IMR-90 (cell line): ENCODE measurements around the gene TNFRSF1B.

Experiments used
- CTCF ChIP-seq: conservative IDR thresholded peaks from 2 replicates; pipeline ENCODE4 v1.5.1; 2012; ENCODE audit warnings: mild to moderate bottlenecking, low read depth, low read length, improper control_type of control experiment
- ELK1 ChIP-seq: fragments of 150-350 bp; IDR thresholded peaks from 2 replicates; pipeline ENCODE4 v1.6.1; 2016; ENCODE audit warnings: low read depth, mild to moderate bottlenecking, low read length, moderate library complexity, borderline replicate concordance
- MAZ ChIP-seq: IDR thresholded peaks from 2 replicates; pipeline ENCODE4 v1.6.1; 2012; ENCODE audit warnings: low read depth, mild to moderate bottlenecking, low read length, improper control_type of control experiment, moderate library complexity, borderline replicate concordance
- POLR2A ChIP-seq: IDR thresholded peaks from 2 replicates; pipeline ENCODE4 v1.6.1; 2012; ENCODE audit warnings: mild to moderate bottlenecking, low read depth, low read length
- RAD21 ChIP-seq: IDR thresholded peaks from 2 replicates; pipeline ENCODE4 v1.6.1; 2012; ENCODE audit warnings: low read length, improper control_type of control experiment
- RCOR1 ChIP-seq: IDR thresholded peaks from 2 replicates; pipeline ENCODE4 v1.6.1; 2012; ENCODE audit warnings: mild to moderate bottlenecking, low read length, improper control_type of control experiment; ENCODE audit not compliant: insufficient replicate concordance
- RFX5 ChIP-seq: IDR thresholded peaks from 2 replicates; pipeline ENCODE4 v1.8.0; 2012; ENCODE audit warnings: low read depth, mild to moderate bottlenecking, low read length, moderate library complexity
- USF2 ChIP-seq: fragments of 150-350 bp; IDR thresholded peaks from 2 replicates; pipeline ENCODE4 v1.6.1; 2017; ENCODE audit warnings: mild to moderate bottlenecking, antibody characterized with exemption, low read length, low read depth

GRCh38 chr1:12163210-12163609, 3.6 kb upstream of the TNFRSF1B start:
- TF ChIP-seq RFX5 (no peak), CTCF (no peak), POLR2A (no peak), USF2 (no peak), RCOR1 (no peak), RAD21 (no peak), MAZ (no peak), ELK1 (no peak)
